NCI-H526 treated with DMSO at 0.1 percent for 48 hours (cell line): ENCODE data around the gene INHBC.
"Not testable (repeated sequence)": the region's sequence is repeated elsewhere in the genome, so short reads cannot be mapped to it uniquely, and the experiment has no call there.

Experiments used
- DNase-seq: peaks from one replicate; lab custom pipeline; 2025; lab: John Stamatoyannopoulos, UW

The INHBC gene

DNA sequence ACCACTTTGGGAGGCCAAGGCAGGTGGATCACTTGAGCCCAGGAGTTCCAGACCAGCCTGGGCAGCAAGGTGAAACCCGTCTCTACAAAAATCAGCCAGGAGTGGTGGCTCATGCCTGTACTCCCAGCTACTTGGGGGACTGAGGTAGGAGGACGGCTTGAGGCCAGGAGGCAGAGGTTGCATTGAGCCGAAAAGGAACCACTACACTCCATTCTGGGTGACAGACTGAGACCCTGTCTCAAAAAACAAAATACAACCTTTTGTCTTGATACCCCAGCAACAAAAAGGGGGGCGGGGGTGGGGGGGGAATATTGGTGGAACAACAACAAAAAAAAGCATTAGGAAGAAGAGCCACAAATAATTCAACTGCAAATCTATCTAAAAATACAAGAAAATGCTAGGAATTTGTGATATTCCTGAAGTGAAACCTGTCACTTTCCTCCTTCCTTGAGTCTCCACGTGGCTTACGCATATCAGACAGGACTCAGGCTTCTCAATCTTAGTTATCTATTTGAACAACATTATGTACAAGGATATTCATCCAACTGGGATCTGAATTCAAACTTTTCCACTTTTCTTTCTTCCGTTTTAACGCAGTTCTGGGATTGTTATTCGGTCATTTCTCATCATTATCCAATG is 5.0 kb upstream of the INHBC start:
- no peak for DNase-seq

DNA sequence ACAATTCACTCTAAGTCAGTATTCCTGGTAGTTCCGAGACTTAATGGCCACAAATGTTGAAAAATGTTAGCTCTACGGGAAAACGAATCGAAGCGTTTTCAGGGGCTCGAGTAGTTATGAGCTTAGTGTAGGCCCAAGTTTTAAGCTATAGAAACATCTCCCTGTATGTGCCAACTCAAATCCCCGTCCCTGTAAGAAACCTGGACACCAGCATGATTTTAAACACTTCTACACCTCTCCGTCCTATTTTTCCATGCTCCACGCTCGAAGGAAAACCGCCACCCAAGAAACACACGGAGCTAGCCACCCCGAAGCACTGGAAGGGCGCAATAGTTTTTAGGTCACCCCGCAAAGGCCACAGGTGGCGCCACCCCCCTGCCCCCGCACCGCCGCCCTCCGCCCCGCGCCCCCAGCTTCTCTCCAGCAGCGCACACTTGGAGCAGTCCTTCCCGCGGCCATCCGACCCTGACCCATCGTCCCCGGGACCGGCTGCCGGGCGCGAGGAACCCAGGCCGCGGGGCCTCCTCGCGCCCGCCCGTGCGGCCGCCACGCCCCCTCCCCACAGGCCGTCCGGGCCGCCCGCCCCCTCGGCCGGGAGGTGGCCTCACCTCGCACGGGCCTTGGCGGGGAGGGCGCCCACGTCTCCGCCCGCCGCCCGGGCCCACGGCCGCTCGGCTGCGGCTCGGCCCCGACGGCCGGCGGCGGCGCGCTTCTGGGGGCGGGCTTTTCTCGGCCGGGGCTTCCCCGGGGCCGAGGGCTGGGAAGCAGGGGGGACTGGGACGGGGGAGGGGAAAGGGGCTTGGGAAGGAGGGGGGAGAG is 4.3 kb upstream of the INHBC start:
- no peak for DNase-seq

DNA sequence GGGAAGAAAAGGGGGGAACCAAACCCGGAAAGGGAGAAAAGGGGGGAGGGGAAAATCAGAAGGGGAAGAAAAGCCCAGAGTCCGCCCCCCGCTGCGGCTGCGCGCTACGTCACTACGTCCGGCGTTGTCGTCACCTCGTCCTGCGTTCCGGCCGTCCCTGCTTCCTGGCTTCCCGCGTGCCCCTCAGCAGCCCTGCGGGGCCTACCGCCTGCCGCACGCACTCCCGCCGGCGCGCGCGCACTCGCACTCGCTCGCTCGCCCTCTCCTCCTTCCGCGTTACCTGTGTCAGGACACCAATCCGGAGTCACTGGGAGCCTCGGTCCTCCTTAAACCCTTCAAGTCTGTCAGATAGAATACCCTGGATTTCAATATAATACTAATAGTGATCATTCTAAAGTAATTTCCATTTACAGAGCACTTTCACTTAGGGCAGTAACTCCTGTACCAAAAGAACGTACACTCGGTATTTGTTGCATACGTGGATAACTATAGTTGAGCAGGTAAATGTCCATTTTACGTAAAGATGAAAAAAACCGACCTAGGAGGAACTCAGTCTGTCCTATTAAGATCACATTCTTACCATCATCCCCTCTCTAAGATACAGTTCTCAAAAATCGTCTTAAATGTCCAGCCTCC is 3.5 kb upstream of the INHBC start, which contains the start of gene R3HDM2:
Gene R3HDM2, minus strand, starts transcription at position 113 of the 636 bp plus-strand sequence. CDS start 120,615 bp downstream, outside the sequence.
- DNase-seq: peak; percentile 95

DNA sequence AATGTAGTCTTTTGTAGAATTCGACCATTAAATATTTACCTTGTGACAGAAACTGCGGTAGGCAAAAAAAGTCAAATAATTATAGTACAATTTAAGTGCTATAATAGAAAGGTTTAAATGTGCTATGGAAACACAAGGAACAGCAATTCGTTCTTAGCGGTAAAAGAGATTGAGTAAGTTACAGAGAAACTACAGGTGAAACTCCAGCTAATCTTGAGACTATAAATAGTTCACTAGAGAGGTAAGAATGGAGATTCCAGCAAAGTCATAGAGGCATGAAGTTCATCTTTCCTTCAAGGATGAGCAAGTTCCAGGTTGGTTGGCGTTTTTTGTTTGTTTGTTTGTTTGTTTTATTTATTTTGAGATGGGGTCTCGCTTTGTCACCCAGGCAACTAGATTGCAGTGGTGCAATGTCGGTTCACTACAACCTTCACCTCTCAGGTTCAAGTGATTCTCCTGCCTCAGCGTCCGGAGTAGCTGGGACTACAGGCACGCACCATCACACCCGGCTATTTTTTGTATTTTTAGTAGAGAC is 2.9 kb upstream of the INHBC start:
- no peak for DNase-seq

DNA sequence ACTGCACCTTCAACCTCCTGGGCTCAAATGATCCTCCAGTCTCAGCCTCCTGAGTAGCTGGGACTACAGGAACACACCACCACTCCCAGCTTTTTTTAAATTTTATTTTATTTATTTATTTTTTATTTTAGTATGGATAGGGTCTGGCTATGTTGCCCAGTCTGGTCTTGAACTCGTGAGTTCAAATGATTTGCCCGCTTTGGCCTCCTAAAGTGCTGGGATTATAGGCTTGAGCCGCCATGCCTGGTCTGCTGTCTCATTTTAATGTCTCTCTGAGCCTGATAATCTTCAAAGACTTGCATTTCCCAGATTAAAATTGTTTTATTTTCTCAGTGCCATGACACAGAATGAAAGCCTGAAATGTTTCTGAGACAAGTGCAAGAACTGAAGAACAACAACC is 1.2 kb upstream of the INHBC start:
- no peak for DNase-seq

DNA sequence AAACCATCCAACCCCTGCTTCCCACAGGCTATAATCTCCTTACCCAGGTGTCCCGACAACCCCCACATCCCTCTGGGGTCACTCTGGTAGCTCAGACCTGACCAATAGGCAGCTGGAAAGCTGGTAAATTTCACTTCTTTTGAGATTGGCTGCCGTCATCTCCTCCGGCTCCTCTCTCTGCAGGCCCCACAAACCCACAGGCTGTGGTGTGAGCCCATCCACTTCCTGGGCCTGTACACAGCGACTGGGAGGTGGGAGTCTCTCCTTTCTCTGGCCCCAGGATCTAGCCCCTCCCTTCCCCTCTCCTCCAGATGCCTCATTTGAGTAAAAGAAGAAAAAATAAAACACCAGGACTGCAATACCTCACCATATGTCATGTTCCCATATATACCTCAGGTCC is 709 bp downstream of the INHBC start:
- DNase-seq: no peak

DNA sequence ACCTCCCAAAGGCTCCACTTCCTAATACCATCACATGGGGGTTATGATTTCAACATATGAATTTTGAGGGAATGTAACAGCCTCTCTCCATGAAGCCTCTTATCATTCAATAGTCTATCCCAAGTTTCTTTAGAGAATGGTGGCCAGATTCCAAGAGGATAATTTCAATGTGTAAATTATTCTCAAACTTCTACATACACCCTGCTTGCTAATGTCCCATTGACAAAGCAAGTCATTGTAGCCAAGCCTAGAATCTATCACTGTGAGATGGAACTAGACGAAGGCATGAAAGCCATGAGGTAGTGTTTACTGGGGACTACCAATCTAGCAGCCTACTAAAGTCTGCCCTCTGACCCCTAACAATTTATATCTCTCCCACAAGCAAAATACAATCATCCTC is 3.8 kb downstream of the INHBC start:
- DNase-seq: no peak

DNA sequence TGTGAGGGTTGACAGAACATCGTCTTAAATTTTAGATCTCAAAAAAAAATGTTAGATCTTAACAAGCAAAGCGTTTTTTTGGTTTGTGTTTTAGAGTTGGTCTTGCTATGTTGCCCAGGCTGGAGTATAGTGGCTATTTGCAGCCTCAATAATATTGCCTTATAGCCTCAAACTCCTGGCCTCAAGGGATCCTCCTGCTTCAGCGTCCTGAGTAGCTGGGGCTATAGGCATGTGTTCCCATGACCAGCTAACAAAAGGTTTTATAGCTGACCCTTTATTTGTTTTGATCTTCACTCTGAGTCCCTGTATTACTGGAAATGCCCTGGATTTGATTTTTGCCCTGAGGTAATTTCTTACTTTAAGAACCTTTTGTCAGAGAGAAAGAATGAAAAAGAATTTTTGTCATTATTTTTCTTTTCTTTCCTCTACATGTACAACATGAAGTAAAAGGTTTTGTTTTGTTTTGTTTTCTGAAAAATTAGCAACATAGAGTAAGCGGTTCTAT is 5.2 kb downstream of the INHBC start:
- no peak for DNase-seq

DNA sequence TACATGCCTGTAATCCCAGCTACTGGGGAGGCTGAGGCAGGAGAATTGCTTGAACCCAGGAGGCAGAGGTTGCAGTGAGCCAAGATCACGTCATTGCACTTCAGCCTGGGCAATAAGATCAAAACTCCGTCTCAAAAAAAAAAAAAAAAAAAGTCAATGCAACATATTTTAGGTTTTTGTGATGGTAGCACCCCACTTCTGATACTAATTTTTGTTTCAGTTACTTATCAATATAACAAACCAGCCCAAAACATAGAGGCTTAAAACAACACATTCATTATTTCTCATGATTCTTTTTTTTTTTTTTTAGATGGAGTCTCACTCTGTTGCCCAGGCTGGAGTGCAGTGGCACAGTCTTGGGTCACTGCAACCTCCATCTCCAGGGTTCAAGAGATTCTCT is 6.8 kb downstream of the INHBC start:
- not testable (repeated sequence) for DNase-seq

DNA sequence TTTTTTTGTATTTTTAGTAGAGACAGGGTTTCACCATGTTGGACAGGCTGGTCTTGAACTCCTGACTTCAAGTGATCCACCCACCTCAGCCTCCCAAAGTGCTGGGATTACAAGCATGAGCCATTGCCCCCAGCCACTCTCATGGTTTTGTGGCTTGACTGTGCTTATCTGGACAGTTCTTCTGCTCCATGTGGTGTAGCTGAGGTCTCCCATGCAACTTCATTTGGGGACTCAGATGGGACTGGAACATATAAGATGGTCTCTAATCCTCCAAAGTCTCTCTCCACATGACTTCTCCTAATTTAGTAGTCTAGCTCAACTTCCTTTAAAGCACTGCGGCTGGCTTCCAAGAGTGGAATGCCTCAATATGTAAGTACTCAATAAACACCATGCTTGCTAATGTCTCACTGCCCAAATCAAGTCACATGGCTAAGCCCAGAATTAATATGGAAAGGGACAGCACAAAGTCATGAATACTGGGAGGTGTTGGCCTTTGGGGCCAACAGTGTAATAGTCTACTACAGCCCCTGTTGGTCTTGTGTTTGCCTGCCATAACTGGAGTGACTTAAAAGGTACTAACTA is 7.4 kb downstream of the INHBC start:
- DNase-seq: no peak

DNA sequence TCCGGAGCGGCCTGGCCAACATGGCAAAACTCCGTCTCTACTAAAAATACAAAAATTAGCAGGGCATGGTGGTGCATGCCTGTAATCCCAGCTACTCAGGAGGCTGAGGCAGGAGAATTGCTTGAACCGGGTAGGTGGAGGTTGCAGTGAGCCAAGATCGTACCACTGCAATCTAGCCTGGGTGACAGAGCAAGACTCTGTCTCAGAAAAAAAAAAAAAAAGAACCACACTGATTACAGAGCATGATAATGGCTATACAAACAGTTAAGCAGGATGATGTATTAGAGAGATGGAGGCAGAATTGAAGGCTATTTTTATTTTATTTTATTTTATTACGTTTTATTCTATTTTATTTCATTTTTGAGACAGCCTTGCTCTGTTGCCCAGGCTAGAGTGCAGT is 9.8 kb downstream of the INHBC start:
- DNase-seq: not testable (repeated sequence)

DNA sequence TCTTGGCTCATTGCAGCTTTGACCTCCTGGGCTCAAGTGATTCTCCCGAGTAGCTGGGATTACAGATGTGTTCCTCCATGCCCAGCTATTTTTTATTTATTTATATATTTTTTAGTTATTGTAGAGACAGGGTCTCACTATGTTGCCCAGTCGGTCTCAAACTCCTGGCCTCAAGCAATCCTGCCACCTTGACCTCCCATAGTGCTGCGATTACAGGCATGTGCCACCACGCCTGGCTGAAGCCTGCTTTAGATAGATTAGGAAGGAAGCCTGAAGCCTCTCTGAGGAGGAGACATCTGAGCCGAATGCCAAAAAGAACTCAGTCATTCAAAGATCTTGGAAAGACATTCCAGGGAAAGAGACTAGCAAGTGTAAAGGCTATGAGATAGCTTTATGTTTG is 10.2 kb downstream of the INHBC start:
- DNase-seq: no peak

DNA sequence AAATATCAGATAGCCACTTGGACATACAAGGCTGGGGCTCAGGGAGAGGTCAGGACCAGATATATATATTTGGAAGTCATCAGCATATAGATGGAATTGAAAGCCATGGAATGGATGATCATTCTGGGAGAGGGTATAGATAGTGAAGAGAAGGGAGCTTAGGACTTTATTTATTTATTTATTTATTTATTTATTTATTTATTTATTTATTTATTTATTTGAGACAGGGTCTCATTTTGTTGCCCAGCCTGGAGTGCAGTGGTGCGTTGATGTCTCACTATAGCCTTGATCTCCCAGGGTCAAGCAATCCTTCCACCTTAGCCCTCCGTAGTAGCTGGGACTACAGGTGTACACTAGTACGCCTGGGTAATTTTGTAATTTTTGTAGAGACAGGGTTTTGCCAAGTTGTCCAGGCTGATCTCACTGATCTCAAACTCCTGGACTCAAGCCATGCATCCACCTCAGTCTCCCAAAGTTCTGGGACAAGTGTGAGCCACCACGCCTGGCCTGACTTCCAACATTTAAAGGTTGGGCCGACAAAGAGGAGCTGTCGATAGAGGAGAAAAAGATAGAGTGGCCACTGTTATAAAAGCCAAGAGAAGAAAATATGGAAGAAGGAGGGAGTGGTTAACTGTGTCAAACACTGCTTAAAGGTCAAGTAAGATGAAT is 11.8 kb downstream of the INHBC start:
- no peak for DNase-seq

DNA sequence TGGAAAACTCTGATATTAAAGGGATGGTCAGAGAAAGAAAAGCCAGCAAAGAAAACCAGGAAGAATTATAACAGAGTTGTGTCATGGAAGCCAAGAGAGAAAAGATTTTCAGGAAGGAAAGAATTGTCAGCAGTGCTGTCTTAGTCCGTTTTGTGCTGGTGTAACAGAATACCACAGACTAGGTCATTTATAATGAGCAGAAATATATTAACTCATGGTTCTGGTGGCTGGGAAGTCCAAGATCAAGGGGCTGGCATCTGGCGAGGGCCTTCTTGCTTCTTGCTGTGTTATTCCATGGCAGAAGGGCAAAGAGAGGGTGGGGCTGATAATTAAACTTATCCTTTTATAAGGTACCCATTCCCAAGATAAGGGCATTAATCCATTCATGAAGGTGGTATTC is 14.1 kb downstream of the INHBC start:
- no peak for DNase-seq

DNA sequence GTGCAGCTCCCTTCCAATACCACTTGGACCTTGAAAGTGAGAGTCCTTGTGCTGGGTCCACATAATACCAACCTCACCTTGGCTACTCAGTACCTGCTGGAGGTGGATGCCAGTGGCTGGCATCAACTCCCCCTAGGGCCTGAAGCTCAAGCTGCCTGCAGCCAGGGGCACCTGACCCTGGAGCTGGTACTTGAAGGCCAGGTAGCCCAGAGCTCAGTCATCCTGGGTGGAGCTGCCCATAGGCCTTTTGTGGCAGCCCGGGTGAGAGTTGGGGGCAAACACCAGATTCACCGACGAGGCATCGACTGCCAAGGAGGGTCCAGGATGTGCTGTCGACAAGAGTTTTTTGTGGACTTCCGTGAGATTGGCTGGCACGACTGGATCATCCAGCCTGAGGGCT is 14.8 kb downstream of the INHBC start:
- no peak for DNase-seq

DNA sequence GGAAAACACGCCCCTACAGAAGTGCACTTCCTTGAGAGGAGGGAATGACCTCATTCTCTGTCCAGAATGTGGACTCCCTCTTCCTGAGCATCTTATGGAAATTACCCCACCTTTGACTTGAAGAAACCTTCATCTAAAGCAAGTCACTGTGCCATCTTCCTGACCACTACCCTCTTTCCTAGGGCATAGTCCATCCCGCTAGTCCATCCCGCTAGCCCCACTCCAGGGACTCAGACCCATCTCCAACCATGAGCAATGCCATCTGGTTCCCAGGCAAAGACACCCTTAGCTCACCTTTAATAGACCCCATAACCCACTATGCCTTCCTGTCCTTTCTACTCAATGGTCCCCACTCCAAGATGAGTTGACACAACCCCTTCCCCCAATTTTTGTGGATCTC is 15.5 kb downstream of the INHBC start:
- no peak for DNase-seq

DNA sequence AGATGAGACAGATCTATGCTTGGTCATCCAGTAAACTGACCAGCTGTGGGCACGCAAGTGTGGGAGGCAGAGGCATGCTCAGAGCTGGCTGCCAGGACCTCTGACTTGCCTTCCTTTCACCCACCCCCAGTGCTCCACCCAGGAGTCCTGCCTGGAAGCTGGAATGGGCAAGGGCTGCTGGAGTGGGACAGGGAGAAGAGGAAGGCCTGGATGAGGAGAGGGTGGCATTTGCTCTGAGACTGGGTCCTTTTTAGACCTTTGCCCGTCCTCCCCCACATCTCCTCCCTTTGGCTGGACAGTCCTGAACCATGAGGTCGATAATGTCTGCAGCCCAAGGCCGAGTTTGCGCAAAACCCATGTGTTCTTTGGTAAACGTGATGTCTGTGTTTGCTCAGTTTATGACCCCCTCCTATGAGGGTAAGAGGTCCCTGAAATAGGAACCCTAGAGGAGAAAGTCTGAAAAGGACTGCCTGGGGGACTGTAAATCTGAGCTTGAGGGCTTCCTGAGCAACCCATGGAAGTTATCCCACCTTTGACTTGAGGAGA is 16.7 kb downstream of the INHBC start:
- no peak for DNase-seq

DNA sequence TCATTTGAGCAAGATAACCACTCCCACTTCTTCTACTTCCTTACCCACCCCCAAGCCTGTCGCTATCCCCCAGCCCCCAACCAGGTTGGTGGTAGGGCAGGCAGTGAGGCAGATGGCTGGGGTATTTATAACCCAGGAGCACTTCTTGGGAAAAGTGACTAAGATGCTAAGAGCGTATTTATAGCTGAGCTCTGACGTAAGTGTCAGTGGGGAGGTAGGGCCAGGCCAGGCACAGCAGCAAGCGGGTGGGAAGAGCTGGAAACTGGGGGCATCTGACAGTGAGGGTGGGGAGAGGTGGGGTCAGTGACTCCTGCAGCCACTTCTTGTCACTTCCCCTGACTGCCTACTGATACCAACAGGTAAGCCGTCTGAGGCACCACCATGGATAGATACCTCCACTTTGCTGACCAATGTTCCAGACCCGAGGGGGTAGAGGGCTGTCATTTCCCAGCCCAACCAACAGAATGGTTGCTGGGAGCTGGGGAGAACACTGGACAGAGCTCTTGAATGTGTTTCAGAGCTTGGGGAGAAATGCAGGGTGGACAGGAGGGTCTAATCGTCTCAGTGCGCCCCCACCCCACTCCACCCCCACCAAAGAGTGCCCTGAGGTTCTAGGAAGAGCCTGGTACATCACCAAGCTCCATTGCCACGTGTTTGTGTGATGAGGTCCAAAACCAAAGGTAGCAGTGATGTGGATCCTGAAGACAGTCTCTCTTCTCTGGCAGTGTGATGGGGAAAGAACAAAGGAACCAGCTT is 17.8 kb downstream of the INHBC start:
- DNase-seq: no peak

DNA sequence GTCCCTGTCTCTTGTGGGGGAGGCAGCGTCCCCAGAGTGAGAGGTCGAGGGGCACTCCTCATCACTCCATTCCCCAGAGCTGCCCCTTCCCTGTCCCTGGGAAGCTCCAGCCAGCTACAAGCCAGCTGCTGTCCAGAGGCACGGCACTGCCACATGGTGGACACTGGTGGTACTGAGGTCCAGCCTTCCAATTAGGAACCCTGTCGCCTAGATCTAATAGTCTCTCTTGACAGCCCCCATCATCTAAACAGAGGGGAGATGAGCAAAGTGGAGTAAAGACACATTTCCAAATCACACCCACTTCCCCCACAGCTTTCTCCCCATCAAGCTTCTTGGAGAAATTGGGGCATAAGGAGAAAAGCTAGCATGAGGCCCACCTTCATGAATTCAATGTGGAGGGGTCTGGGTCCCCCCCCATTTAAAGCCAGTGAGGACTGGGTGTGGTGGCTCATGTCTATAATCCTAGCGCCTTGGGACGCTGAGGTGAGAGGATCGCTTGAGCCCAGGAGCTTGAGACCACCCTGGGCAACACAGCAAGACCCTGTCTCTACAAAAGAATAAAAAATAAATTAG is 18.4 kb downstream of the INHBC start:
- DNase-seq: peak; percentile 15

DNA sequence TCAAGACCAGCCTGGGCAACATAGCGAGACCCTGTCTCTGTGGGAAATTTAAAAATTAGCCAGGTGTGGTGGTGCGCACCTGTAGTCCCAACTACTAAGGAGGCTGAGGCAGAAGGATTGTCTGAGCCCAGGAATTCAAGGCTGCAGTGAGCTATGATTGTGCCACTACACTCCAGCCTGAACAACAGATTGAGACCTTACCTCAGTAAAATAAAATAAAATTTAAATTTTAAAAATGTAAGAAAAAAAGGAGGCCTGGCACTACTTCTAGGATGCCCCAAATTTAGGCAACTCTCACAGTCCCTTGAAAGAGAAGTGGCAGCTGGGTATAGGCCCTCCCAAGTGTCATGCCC is 19.6 kb downstream of the INHBC start:
- no peak for DNase-seq
